Urothelium cell line (cell line): ENCODE measurements around the gene F12.
"Not testable (repeated sequence)": the region's sequence is repeated elsewhere in the genome, so short reads cannot be mapped to it uniquely, and the experiment has no call there.

ENCODE experiments used
- DNase-seq: peaks from one replicate; pipeline ENCODE4 v3.0.0; 2011; ENCODE audit warnings: low spot score, mixed read lengths
- FAIRE-seq: peaks from 2 replicates; lab custom pipeline; 2011; peaks lifted over from hg19 to GRCh38; lab: Jason Lieb, UNC

Gene F12

DNA sequence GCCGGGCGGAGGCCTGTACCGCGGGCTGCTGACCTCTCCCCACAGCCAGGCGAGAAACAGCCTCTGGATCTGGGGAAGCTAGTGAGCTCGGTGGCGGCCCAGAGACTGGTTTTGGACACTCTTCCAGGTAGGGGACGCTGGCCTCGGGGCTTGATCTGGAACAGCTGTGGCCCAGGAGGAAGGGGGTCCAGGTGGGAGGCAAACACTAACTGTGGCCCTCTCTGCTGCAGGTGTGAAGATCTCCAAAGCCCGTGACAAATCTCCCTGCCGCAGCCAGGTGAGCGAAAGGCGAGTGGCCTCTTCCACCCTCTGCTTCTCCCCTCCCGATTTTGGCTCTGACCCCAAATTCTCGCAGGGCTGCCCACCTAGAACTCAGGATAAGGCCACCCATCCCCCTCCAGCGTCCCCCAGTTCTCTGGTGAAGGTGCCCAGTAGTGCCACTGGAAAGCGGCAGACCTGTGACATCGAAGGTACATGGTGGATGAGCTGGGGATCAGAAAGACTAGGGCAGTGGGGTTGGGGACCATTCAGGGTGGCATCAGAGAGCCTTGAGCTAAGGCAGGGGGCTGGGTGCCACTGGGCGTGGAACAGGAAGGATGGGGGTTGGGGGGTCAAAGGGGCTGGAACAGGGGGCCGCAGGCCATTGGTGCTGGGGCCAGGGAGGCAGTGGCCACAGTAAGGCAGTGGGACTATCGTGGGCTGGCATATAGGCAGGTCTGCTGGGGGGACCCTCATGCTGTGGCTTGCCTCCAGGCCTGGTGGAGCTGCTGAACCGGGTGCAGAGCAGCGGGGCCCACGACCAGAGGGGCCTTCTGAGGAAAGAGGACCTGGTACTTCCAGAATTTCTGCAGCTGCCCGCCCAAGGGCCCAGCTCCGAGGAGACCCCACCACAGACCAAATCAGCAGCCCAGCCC lies 38.0 kb downstream of the F12 start:
- FAIRE-seq (no peak), DNase-seq (no peak)

DNA sequence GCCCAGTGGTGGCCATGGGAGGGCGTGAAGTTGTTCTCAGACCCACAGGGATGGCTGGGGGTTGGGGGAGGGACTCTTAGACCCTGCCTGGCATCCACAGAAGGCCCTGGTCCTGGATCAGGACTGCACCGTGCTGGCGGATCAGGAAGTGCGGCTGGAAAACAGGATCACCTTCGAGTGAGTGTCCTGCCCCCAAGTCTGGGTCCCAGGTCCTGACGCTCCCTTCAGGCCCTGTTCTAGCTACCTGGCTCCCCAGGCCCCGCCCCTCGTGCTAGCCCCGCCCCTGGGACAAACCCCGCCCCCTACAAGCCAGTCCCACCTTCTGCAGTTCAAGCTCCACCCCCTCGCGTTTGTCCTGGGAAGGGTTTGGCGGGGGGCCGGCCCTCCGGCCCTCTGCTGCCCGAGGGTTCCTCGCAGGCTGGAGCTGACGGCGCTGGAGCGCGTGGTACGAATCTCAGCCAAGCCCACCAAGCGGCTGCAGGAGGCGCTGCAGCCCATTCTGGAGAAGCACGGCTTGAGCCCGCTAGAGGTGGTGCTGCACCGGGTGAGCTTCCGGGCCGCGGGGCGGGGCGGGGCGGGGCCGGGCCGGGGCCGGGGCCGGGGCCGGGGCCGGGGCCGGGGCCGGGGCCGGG lies 38.8 kb downstream of the F12 start:
- FAIRE-seq, result no peak
- DNase-seq, result no peak

- no peak for DNase-seq
- no peak for FAIRE-seq
Measured at GRCh38 chr5:177369645-177370440, 39.5 kb downstream of the F12 start.

GRCh38 chr5:177368869-177369644 lies 40.3 kb downstream of the F12 start:
- FAIRE-seq, result no peak
- DNase-seq, result peak; percentile 49

DNA sequence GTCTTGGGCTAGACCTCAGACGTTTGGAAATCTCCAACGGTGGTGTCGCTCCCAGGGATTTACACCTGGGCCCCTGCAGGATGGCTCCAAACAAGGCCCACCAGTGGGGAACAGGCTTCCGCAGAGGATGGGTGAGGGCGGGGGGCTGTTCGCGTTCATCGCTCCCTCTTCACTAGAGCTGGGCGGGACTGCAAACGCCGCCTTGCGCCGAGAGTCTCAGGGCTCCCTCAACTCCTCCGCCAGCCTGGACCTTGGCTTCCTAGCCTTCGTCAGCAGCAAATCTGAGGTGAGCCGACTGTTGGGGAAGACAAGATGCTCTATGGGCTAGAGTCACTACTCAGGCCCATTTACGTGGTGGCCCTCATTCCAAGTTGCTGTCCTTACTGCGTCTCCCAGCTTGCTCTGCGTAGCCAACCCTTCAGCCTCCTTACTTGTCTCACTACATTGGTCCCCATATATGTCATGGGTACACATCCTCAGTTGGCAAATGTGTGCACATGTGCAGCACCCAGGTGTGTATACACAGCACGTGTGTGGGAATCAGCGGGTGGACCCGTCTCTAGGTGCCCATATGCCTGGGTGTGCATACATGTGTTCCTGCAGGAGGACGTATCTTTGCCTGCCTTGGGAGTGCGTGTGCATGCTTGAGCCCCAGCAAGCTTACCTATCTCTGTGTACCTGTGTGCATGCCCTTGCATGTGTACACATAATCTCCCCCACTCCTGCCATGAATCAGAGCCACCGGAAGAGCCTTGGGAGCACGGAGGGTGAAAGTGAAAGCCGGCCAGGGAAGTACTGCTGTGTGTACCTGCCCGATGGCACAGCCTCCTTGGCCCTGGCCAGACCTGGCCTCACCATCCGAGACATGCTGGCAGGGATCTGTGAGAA lies 41.1 kb downstream of the F12 start:
- no peak for DNase-seq
- no peak for FAIRE-seq

GRCh38 chr5:177367323-177367848 lies 42.0 kb downstream of the F12 start:
- DNase-seq (no peak), FAIRE-seq (no peak)

GRCh38 chr5:177366528-177367322 lies 42.6 kb downstream of the F12 start:
- FAIRE-seq (no peak), DNase-seq (no peak)

DNA sequence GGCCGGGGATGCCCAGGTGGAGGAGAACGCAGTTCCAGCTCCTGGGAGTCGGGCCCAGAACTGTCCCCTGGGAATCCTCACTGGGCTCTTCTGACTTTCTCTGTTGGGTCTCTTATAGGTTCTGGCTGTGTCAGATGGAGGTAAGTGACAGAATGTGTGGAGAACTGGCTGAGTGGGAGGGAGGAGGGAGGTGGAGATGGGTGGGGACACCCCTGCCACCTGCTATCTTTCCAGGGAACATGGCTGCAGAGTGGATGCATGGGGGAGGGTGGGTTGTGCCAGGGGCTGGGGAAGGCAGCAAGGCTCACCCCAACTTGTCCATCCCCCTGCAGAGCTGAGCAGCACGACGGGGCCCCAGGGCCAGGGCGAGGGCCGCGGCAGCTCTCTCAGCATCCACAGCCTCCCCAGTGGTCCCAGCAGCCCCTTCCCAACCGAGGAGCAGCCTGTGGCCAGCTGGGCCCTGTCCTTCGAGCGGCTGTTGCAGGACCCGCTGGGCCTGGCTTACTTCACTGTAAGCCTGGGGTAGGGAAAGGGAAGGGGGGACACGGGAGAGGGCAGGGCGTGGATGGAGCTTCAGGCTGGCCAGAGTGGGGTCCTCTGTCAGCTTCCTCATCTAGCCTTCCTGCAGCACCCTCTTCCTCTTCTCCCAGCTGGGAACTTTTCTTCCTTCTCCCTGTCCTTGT lies 43.4 kb downstream of the F12 start:
- DNase-seq (no peak), FAIRE-seq (no peak)

DNA sequence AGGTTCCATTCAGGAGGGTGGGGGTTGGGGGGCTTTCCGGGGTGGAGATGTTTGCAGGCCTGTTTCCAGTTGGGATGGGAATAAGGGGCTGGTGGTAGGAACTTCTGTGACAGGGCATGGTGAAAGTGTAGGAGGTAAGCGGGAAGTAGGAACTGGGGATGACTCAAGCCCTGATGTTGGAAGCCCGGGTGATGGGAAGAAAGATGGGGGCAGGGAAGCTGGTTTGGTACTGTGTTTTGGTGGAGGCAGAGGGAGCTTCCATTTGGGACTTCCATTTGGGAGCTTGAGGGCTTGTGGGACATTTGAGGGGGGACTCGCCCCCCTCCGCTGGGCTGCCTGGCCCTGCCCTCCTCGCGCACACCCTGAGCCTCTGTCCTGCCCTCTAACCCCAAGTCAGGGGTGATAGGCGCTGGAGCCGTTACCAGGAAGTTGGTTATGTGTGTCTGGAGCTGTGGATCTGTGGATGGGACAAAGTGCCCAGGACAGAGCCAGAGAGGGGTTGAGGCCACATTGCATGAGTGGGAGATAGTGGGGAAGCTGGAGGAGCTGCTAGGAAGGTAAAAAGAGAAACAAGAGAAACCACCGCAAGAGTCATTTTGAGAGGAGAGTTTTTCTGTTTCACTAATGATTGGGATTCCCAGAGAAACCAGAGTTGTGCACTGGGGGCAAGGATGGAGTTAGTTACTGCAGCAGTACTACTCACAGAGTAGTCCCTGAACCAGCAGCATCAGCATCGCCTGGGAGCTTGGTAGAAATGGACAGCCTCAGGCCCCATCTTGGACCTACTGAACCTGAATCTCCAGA lies 45.0 kb downstream of the F12 start:
- no peak for FAIRE-seq
- no peak for DNase-seq

GRCh38 chr5:177363565-177363964 lies 45.8 kb downstream of the F12 start:
- DNase-seq, result no peak
- FAIRE-seq, result no peak

DNA sequence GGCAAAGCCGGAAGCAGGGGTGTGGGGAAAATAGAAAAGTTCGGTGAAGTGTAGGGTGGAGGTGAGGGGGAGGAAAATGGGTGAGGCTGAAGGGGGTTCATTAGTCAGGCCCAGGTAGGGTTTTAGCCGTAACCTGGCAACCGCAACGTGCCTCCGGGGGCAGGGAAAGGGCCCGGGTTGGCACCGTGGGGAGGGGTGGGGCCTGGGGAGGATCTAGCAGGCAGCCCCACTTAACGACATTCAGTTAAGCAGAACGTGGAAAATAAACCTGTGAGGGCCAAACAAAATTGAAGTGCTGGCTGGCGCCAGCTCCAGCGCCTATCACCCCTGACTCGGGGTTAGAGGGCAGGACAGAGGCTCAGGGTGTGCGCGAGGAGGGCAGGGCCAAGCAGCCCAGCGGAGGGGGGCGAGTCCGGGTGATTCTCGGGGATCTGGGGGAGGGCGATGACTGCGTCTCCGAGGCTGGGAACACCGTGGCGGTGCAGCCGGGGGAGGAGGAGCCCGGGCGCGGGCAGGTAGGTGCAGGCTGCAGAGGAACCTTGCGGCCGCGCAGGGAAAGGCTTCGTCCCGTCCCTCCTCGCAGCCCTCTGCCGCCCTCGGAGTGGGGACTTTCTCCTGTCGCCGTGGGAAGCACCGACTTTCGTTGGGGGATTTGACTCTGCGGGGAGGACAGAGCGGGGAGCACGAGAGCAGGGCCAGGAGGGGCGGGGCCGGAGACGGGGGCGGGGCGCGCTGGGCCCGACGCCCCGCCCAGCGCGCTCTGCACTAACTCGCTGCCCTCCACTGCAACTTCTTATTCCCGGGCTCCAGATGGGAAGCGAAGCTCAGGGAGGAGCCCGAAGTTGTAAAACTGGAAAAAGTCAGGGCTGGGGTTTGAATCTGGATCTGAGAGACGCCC lies 46.5 kb downstream of the F12 start:
- no peak for FAIRE-seq

GRCh38 chr5:177362292-177362609 lies 47.1 kb downstream of the F12 start:
- FAIRE-seq (no peak), DNase-seq (no peak)

More for the DNA sequence above, 46.5 kb downstream of the F12 start:
- DNase-seq, result no peak

GRCh38 chr5:177361418-177362291 lies 47.7 kb downstream of the F12 start:
- FAIRE-seq (no peak), DNase-seq (no peak)

DNA sequence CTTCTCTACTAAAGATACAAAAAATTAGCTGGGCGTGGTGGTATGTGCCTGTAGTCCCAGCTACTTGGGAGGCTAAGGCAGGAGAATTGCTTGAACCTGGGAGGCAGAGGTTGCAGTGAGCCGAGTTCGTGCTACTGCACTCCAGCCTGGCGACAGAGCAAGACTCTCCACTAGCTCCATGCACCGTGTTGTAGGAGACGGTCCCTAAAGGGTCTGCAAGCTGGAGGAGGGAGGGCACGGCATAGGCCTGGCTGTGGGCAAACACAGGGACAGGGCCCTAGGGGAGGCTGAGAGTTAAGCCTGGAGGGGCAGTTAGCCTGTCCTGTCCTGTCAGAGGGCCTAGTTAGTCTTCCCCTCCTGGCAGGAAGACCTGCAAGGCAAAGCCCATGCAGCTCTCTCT lies 48.6 kb downstream of the F12 start:
- not testable (repeated sequence) for FAIRE-seq, DNase-seq

DNA sequence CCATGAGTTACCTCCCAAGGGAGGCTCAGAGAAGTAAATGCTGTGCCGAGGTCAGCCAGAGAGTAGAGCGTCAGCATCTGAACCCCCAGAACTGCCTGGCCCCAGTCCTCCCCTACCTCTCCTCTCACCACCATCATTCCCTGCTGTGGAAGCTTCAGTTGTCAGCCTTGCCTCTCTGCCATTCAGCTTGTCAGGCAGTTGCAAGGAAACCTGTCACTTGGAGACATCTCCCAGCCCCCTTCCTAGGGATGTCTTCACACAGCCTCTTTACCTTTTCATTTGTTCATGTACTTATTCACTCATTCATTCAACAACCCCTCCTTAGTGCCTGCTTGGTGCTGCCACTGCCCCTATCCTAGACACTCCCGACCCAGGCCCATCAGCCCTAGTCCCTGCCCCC lies 49.5 kb downstream of the F12 start:
- FAIRE-seq (no peak), DNase-seq (no peak)
